HG03469 (cell line): Measurements from ENCODE around the gene LRCH1.

Source experiments
- ATAC-seq: cut with Tn5 transposase; IDR thresholded peaks from one replicate; pipeline ENCODE4 v1.9.1; 2021; ENCODE audit warnings: mild to moderate bottlenecking, moderate library complexity, moderate number of reproducible peaks; ENCODE audit not compliant: unreplicated experiment

LRCH1 gene

GRCh38 chr13:46633416-46633815 is 80.4 kb downstream of the LRCH1 start:
- ATAC-seq = no peak

- ATAC-seq = no peak
These were observed 83.5 kb downstream of the LRCH1 start for GRCh38 chr13:46636451-46636850.

- ATAC-seq = no peak
These were observed 84.2 kb downstream of the LRCH1 start for GRCh38 chr13:46637213-46637612.

GRCh38 chr13:46638262-46638661 is 85.3 kb downstream of the LRCH1 start:
- no peak for ATAC-seq

- peak; percentile 68 for ATAC-seq
These were observed 86.3 kb downstream of the LRCH1 start for GRCh38 chr13:46639033-46639981.

GRCh38 chr13:46640843-46641242 is 87.9 kb downstream of the LRCH1 start:
- no peak for ATAC-seq

GRCh38 chr13:46641274-46642081 is 88.5 kb downstream of the LRCH1 start:
- no peak for ATAC-seq

GRCh38 chr13:46642254-46642653 is 89.3 kb downstream of the LRCH1 start:
- no peak for ATAC-seq

GRCh38 chr13:46643165-46643777 is 90.3 kb downstream of the LRCH1 start:
- no peak for ATAC-seq

- no peak for ATAC-seq
These were observed 91.8 kb downstream of the LRCH1 start for GRCh38 chr13:46644816-46645215.

GRCh38 chr13:46647512-46648065 is 94.6 kb downstream of the LRCH1 start:
- ATAC-seq = no peak

- ATAC-seq = peak; percentile 42
These were observed 95.2 kb downstream of the LRCH1 start for GRCh38 chr13:46648166-46648607.

GRCh38 chr13:46649816-46650215 is 96.8 kb downstream of the LRCH1 start:
- no peak for ATAC-seq

GRCh38 chr13:46654951-46655350 is 102.0 kb downstream of the LRCH1 start:
- no peak for ATAC-seq

- ATAC-seq = no peak
These were observed 102.6 kb downstream of the LRCH1 start for GRCh38 chr13:46655377-46656180.

- ATAC-seq = peak; percentile 78
These were observed 103.8 kb downstream of the LRCH1 start for GRCh38 chr13:46656786-46657185.

GRCh38 chr13:46659413-46660065 is 106.6 kb downstream of the LRCH1 start:
- no peak for ATAC-seq

GRCh38 chr13:46660416-46660815 is 107.4 kb downstream of the LRCH1 start:
- no peak for ATAC-seq

- ATAC-seq = no peak
These were observed 107.9 kb downstream of the LRCH1 start for GRCh38 chr13:46660857-46661256.

GRCh38 chr13:46662690-46663089 is 109.7 kb downstream of the LRCH1 start:
- no peak for ATAC-seq
